DND-41 (cell line): Measurements from ENCODE around the gene FBXW7.

ENCODE experiments used
- ATAC-seq: fragments of 200-7000 bp; cut with Tn5 transposase; 3 replicates; pipeline ENCODE4 v1.9.1; 2021; ENCODE audit warnings: low read depth; ENCODE audit not compliant: insufficient read depth
- DNase-seq: peaks from one replicate; pipeline ENCODE4 v3.0.0-alpha.2; 2020
- H2AFZ ChIP-seq: 2 replicates; pipeline ENCODE4 v1.6.0; 2012; ENCODE audit warnings: low read depth, low read length
- H3K27ac ChIP-seq: 2 replicates; pipeline ENCODE4 v1.5.1; 2012; ENCODE audit warnings: low read length, inconsistent platforms
- H3K27me3 ChIP-seq: fragments of 200-600 bp; sonication (generic); 2 replicates; pipeline ENCODE4 v1.6.0; 2012; ENCODE audit warnings: low read length, mild to moderate bottlenecking, inconsistent platforms; ENCODE audit not compliant: insufficient read depth, poor library complexity
- H3K36me3 ChIP-seq: 2 replicates; pipeline ENCODE4 v1.5.1; 2012; ENCODE audit warnings: low read length, inconsistent platforms; ENCODE audit not compliant: insufficient read depth
- H3K4me1 ChIP-seq: 2 replicates; pipeline ENCODE4 v1.5.1; 2012; ENCODE audit warnings: mild to moderate bottlenecking, low read length; ENCODE audit not compliant: insufficient read depth
- H3K4me2 ChIP-seq: 2 replicates; pipeline ENCODE4 v1.6.0; 2012; ENCODE audit warnings: mild to moderate bottlenecking, moderate library complexity, low read length, inconsistent platforms; ENCODE audit not compliant: insufficient read depth
- H3K4me3 ChIP-seq, 2 experiments: fragments of 200-600 bp in 1 of 2; shearing (Covaris generic) in 1 of 2; 2 replicates each; pipeline ENCODE4 v1.5.1; 2012 to 2016; ENCODE audit warnings: inconsistent platforms in 2 of 2, low read length in 2 of 2, mild to moderate bottlenecking in 2 of 2, low read depth in 1 of 2, moderate library complexity in 1 of 2
- H3K79me2 ChIP-seq: 2 replicates; pipeline ENCODE4 v1.6.0; 2012; ENCODE audit warnings: low read length, inconsistent platforms; ENCODE audit not compliant: insufficient read depth
- H3K9ac ChIP-seq: 2 replicates; pipeline ENCODE4 v1.6.0; 2012; ENCODE audit warnings: low read depth, mild to moderate bottlenecking, inconsistent platforms, low read length, moderate library complexity
- H3K9me3 ChIP-seq: 2 replicates; pipeline ENCODE4 v1.5.1; 2012; ENCODE audit warnings: low read length, moderate library complexity, mild to moderate bottlenecking, inconsistent platforms; ENCODE audit not compliant: insufficient read depth, severe bottlenecking
- H4K20me1 ChIP-seq: 2 replicates; pipeline ENCODE4 v1.6.0; 2012; ENCODE audit warnings: low read length; ENCODE audit not compliant: insufficient read depth
- CTCF ChIP-seq: IDR thresholded peaks from 2 replicates; pipeline ENCODE4 v1.5.1; 2012; ENCODE audit warnings: borderline replicate concordance, low read length, moderate library complexity, mild to moderate bottlenecking; ENCODE audit not compliant: poor library complexity, severe bottlenecking; ENCODE audit errors: extremely low read depth
- EZH2 ChIP-seq: IDR thresholded peaks from 3 replicates; pipeline ENCODE4 v1.6.1; 2012; ENCODE audit warnings: borderline replicate concordance, low read depth, mild to moderate bottlenecking, moderate library complexity, low read length, inconsistent platforms; ENCODE audit not compliant: severe bottlenecking

Gene FBXW7

GRCh38 chr4:152281822-152282221, 254.1 kb downstream of the FBXW7 start:
- ATAC-seq = no peak
- H3K4me3 ChIP-seq = no peak overlapping the region
- H2AFZ ChIP-seq = no peak overlapping the region

DNA sequence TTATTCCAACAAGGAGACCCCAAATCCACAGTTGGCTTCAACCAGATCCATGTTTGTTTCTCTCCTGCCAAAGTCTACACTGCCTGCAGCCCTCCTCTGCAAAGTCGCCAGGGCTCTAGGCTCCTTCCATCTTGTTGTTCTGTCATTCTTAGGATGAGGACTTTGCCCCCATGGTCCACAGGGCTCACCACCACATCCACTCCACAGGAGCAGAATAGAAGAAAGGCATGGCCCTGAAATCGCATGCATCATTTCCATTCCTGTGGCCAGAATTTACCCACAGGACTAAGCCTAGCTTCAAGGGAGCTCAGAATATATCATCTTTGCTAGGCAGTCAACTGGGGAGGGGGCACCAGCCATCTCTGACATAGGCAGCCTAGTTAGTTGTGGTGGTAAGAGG, 254.7 kb downstream of the FBXW7 start:
- H3K4me2 ChIP-seq = no peak overlapping the region
- H3K9me3 ChIP-seq = no peaks in the 10 kb centered on the region
- H3K36me3 ChIP-seq = no peaks in the 10 kb centered on the region
- DNase-seq = no peak
- no peaks in the 10 kb centered on the region for H3K4me1 ChIP-seq
- H2AFZ ChIP-seq = no peak overlapping the region
- no peak for ATAC-seq
- no peaks in the 10 kb centered on the region for H3K27me3 ChIP-seq
- TF ChIP-seq EZH2 (no peak), CTCF (no peak)
- H3K27ac ChIP-seq = no peak overlapping the region
- H4K20me1 ChIP-seq = no peaks in the 10 kb centered on the region
- H3K9ac ChIP-seq = no peak overlapping the region
- no peak overlapping the region for H3K4me3 ChIP-seq
- H3K79me2 ChIP-seq = no peaks in the 10 kb centered on the region

More at GRCh38 chr4:152281822-152282221, 254.1 kb downstream of the FBXW7 start:
- H3K4me1 ChIP-seq = no peaks in the 10 kb centered on the region
- no peak for DNase-seq
- H3K36me3 ChIP-seq = no peaks in the 10 kb centered on the region
- H3K27ac ChIP-seq = no peak overlapping the region
- H3K79me2 ChIP-seq = no peaks in the 10 kb centered on the region
- H3K27me3 ChIP-seq = no peaks in the 10 kb centered on the region
- TF ChIP-seq EZH2 = no peak
- no peak for TF ChIP-seq CTCF
- H3K4me2 ChIP-seq = no peak overlapping the region
- no peaks in the 10 kb centered on the region for H3K9me3 ChIP-seq
- no peak overlapping the region for H3K9ac ChIP-seq
- no peaks in the 10 kb centered on the region for H4K20me1 ChIP-seq

DNA sequence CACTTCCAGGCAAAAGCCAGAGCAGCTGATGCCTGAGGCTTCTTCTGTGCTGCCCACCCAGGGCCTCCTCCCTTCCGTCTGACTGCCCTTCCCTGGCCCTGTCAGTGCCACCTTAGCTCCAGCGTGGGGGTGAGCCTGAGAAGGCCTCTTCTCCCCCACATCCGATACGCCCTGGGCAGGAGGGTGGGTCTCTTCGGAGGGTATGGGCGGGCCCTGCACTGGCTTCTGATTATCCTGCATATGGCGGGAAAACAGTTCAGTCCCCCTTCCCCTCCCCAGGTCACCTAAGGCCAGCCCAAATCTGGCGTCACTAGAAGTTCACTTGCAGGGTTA, 256.7 kb downstream of the FBXW7 start:
- TF ChIP-seq CTCF (no peak), EZH2 (no peak)
- Histone ChIP-seq H3K4me3 (no peak overlapping the region), H3K27ac (no peak overlapping the region), H3K9ac (no peak overlapping the region), H3K4me2 (no peak overlapping the region), H3K36me3 (no peaks in the 10 kb centered on the region), H2AFZ (no peak overlapping the region), H3K4me1 (no peaks in the 10 kb centered on the region), H3K79me2 (no peaks in the 10 kb centered on the region), H3K9me3 (no peaks in the 10 kb centered on the region), H4K20me1 (no peaks in the 10 kb centered on the region), H3K27me3 (no peaks in the 10 kb centered on the region)
- no peak for DNase-seq
- no peak for ATAC-seq
